Measurements from ENCODE around the gene ARAP2.

Gene ARAP2

DNA sequence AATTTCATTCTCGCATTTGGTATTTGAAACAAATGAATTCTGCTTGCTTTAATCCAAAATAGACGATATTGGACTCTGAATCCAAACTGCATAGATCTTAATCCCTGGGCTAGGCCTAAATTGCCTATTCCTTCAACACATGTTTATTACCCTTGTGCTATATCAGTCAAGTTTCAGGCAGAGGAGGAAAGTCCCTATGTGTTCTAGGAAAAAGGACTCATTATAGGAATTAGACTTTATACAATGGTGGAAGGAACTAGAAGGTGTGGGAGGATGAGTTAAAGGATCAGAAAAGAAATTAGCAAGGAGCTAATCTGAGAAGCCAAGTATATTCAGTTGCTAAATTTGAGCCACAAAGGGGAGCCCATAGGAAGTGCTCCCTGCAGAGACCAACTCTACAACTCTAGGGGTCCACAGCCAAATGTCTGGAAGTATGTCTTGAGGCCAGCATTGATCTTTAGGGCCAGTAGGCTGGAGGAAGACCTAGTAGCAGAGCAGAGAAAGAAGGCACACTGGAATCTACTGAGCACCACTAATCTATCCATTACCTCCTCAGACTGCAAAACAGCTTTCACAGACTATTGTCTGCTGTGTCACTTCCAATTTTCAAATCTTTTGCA lies 20.0 kb upstream of the ARAP2 start:
- DNase-seq = no peak

DNA sequence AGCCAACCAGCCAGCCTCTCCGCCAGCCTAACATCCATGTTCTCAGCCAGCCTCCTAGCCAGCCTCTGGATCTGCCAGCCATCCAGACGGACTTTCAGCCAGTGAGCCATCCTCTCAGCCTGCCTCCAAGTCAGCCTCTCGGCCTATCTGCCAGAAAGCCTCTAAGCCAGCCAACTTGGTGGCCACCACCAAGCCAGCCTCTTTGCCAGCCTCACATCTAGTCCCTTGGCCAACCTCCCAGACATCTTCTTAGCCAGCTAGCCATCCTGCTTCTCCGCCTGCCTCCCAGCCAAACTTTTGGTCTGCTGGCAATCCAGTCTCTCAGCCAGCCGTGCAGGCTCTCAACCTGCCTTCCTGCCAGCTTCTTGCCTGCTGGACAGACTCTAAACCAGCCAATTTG lies 16.4 kb upstream of the ARAP2 start:
- no peak for DNase-seq

- DNase-seq = no peak
These were observed 12.1 kb upstream of the ARAP2 start for GRCh38 chr4:36256398-36256891.

GRCh38 chr4:36255577-36255976 lies 11.3 kb upstream of the ARAP2 start:
- DNase-seq = no peak

DNA sequence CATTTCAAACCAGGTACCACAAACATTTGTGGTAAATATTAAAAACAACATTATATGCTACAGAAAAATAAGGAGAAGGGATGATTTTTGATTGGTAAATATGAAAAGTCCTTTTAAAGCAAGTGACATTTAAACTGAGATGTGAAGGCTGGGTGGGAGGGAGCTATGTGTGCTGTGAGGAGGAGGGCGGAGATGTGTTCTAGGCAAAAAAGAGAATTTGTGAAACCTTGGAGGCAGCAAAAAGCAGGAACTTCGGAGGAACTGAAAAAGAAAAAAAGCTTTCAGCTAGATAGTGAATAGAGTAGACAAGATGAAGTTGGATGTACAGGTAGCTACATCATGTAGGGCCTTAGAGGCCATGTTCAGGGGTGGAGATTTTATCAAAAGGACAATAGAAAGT lies 10.1 kb upstream of the ARAP2 start:
- DNase-seq = no peak

- DNase-seq = no peak
These were observed 7.7 kb upstream of the ARAP2 start for GRCh38 chr4:36251983-36252382.

DNA sequence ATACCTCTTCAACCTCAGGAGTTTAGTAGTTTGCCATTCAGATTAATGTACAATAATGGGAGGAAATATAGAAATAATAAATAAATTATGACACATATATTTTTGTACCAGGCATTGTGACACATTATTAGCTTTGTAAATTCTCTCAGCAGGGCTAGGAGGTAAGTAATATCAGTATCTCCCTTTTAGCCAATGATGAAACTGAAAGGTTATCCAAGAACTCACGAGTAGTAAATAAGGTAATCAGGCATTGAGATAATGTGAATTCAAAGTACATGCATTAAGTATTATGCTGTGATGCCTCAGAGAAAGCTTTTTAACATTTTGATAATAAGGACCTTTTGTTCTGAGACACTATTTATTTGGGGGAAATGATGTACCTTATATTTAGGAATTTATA lies 5.3 kb upstream of the ARAP2 start:
- no peak for DNase-seq

GRCh38 chr4:36243355-36244256 lies 708 bp downstream of the ARAP2 start:
- DNase-seq = no peak

GRCh38 chr4:36242629-36243354 lies 1.5 kb downstream of the ARAP2 start:
- DNase-seq = no peak

GRCh38 chr4:36241771-36242170 lies 2.5 kb downstream of the ARAP2 start:
- no peak for DNase-seq

DNA sequence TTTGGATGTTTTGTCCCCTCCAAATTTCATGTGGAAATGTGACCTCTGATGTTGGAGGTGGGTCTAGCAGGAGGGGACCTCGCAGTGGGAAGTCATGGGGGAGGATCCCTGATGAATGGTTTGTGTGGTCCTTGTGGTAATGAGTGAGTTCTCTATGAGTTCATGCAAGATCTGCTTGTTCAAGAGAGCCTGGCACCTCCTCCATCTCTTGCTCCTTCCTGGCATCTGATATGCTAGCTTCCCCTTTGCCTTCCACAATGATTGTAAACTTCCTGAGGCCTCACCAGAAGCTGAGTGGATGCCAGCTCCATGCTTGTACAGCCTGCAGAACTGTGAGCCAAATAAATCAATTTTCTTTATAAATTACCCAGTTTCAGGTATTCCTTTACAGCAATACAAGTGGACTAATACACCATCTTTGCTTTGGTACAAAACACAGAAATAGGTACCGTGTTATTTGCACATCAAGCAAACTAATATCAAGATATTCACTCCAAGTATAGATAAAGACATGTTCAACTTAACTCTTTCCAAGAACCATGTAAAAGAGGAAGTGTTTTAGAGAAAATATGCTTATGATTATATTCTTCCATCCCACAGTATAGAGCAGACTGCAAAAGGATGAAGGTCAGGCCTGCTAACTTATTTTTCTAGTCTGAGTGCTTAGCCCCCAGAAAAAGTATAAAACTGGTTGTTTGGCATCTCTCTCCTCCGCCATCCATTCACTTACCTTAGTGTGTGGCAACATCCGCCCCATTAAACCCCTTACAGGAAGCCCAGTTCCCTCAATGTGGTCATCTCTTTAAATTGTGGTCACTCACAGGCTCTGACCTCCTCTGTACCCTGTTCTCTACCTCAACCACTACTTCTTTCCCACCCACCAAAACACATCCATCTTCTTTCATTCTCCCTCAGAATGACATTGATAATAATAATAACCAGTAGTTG lies 6.7 kb downstream of the ARAP2 start:
- DNase-seq = no peak

- DNase-seq = no peak
These were observed 8.2 kb downstream of the ARAP2 start for GRCh38 chr4:36236159-36236558.

DNA sequence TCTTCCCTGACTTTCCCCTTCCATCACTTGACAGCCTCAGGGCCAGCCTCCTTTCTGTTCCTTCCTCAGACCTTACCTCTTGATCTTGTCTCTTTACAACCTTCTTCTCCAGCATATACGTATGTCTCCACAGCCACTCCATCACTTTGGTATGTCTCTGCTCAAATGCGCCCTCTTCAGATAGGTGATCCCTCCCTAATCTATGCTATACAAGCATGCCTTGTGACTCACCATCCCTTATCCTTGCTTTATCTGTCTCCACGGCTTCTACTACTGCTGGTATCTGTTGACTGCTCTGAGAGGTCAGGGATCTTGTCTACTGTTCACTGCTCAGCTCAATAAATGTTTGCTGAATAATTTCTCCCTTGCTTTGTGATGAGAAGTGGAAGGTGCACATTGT lies 9.0 kb downstream of the ARAP2 start:
- DNase-seq = no peak

DNA sequence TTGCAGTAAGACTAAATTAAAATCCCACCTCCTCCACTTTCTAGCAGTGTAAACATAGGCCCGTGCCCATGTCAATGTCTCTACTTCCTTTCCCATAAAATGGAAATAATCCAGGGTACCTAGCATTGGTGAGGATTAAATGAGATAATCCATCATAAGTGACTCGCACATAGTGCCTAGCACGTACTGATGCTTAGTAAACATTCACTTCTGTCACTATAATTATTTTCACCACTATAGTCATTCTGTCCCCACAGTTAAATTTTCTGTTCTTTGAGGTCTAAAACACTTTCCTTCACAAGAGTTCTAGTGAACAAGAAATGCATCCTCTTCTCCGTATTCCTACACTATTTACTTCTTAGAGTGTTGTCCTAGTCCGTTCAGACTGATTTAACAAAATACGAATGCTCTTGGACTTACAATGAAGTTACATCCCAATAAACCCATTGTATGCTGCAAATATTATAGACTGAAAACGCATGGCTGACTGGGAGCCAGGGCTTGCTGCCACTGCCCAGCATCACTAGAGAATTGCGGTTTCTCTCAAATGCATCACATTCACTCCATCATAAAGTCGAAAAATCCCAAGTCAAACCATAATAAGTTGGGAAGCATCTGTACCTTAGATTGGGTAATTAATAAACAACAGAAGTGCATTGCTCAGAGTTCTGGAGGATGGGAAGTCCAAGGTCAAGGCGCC lies 10.6 kb downstream of the ARAP2 start:
- DNase-seq = no peak

DNA sequence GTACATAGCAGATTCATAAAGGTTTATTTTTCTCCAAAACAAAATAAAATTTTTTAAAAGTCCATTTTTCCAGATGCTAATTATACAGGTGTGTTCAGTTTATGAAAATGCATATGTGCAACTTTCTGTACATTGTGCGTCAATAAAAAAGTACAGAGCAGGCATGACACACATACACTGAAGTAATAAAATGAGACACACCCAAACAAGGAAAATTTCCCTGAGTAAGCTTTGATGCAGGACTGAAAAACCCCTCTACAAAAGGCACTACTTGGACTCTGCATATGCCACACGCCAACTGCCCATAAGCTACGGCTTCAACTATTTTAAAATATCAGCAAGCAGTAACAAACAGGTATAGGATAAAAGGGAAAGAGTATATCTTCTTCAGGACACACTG lies 13.8 kb downstream of the ARAP2 start:
- no peak for DNase-seq

- DNase-seq = no peak
These were observed 16.4 kb downstream of the ARAP2 start for GRCh38 chr4:36227913-36228312.

- DNase-seq = no peak
These were observed 17.7 kb downstream of the ARAP2 start for GRCh38 chr4:36226430-36227227.

DNA sequence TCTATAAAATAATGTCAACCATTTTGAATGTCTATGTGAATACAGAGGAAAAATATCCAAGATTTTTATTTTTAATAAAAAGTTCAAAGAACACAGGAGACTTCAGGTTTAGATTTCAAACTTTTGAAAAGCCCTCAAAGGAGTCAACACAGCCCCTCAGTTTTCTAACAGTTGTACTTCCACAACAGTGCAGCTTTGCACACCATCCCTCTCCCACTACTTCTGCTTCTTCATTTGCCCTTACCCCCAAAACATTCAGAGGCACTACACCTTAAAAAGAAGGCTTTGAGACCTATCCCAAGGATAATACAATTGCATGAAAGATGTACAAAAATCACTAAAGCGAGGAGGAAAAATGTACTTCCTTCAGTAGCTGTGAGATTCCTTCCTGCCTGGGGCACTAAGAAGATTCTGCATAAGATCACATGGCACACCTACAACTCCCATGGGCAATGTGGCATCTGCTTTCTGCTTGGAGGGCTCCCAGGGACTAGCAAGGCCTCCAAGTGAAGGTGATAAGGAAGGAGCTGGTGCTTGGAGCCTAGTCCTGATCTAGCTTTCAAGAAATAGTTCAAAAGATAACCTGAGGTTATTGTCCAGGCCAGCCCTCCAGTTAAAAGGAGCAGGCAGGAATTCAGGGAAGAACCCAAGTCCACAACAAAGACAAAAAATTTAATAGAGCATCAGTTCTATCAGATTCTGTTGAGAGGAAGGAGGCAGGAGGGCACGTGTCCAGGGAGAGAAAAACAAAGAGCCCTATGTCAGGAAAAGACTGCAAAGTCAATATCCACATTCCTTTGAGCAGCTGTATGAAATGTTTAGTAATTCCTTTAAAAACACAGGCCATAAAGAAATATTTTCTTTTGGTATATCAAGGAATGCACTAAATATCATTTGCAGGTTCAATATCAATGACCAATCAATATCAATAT lies 19.1 kb downstream of the ARAP2 start:
- DNase-seq = no peak

DNA sequence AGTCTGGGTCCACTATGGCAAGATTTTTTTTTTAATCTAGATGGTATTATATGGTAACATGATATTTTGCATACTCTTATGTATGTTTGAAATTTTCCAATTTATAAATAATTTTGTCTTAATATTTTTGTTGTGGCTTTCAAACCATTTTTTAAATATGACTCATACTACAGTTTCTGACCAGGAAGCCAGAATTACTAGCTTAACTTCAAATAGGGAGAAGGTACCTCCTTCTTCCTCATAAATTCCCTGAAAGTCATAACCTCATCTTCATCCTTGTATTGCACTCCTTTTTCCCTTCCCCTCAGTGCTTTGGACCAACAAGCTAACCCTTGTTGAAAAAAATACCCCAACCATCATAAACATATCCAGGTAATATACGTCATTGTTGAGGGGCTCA lies 21.6 kb downstream of the ARAP2 start:
- no peak for DNase-seq

- no peak for DNase-seq
These were observed 23.5 kb downstream of the ARAP2 start for GRCh38 chr4:36220776-36221175.

All from NCI-H510A (cell line).